Measurements from ENCODE around the gene RAC2.

Gene RAC2

DNA sequence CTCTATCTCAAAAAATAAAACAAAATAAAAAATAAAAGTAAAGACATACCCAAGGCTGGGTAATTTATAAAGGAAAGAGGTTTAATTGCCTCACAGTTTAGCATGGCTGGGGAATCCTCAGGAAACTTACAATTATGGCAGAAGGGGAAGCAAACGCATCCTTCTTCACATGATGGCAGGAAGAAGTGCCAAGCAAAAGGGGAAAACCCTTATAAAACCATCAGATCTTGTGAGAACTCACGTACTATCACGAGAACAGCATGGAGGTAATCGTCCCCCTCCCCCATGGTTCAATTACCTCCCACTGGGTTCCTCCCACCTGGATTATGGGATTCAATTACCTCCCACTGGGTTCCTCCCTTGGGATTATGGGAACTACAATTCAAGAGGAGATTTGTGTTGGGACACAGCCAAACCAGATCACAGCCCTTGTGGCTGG, 23.5 kb downstream of the RAC2 start:
- TF ChIP-seq CTCF (IDR thresholded peaks at IDR 0.05) = no peak

DNA sequence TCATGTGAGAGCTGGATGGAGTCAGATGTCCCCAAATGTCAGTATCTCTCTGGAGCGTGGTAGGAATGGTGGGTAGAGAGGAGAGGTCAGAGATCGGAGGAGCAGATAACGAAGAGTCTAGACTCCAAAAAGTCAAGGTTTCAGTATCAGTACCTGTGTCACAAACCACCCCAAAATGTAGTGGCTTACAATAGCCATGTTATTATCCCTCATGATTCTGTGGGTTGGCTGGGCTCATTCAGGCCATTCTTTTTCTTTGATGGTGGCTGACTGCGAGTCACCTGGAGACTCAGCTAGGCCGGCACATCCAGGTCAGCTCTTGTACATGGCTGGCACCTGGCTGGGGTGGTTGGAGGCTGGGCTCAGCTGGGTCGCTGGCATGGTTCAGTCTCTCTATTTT, 24.5 kb downstream of the RAC2 start:
- TF ChIP-seq CTCF (IDR thresholded peaks at IDR 0.05) = no peak

GRCh38 chr22:37218771-37219411, 25.2 kb downstream of the RAC2 start:
- TF ChIP-seq CTCF (IDR thresholded peaks at IDR 0.05) = no peak

- no peak for TF ChIP-seq CTCF (IDR thresholded peaks at IDR 0.05)
Measured at GRCh38 chr22:37218399-37218770, 25.7 kb downstream of the RAC2 start.

DNA sequence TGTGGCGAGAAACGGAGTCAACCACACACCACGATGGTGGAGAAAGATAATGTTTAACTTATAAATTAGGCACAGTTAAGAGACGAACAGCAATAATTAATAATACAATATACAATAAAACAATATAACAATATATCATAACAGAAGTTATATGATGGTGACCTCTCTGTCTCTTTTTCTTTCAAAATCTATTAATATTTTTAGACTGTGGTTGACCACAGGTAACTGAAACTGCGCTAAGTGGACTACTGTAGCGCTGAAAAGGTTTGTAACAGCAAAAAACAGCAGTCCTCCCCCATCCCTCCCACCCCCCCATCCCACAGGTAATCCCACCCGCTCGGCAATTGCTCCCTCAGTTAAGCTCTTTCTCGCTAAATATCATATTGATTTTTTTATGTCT, 28.2 kb downstream of the RAC2 start:
- no peak for TF ChIP-seq CTCF (IDR thresholded peaks at IDR 0.05)

- TF ChIP-seq CTCF (IDR thresholded peaks at IDR 0.05) = no peak
Measured at GRCh38 chr22:37214731-37215030, 29.4 kb downstream of the RAC2 start.

DNA sequence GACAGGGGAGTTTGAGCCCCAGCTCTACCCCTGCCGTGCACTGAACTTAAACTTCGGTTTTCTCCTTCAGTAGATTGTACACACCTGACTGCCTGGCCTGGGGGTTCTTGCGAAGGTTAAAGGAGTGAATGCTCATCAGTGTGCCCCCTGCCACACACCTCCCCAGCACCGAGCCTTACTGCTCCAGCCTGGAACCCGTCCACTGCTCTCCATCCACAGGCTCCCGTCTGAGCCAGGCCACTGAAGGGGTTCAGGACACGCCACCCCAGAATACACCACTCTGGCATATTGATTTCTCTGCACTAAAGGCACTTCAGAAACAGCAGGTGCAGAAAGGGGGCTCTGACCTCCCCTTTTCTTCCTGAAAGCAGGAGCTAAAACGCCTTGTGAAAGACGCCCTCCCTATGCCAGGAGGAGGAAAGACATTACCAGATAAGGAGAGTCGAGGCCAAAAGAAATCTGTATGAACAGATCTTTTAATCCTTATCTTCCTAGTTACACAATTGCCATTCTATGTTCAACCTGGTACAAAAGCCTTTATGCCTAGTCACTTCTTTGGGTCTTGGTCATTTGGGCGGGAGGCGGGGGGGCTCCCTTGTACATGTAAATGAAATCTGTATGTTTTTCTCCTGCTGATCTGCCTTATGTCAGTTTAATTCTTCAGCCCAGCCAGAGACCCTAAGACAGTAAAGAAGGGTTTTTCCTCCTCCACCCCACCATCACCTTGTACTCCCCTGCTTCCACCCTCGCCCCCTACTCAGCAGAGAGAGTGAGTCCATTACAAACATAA, 29.9 kb downstream of the RAC2 start:
- no peak for TF ChIP-seq CTCF (IDR thresholded peaks at IDR 0.05)
